SK-N-SH (cell line): Measurements from ENCODE around the gene HDAC4.

ENCODE experiments used
- CTCF ChIP-seq: fragments of 200-600 bp; sonication (generic); IDR thresholded peaks from 2 replicates; pipeline ENCODE4 v1.6.1; 2017; ENCODE audit warnings: antibody characterized with exemption, mild to moderate bottlenecking, moderate library complexity
- EP300 ChIP-seq, 2 experiments: IDR thresholded peaks; 2 replicates each; pipeline versions ENCODE4 v1.4.0 to v1.6.1; 2012; ENCODE audit warnings: borderline replicate concordance in 1 of 2, low read depth in 1 of 2, low read length in 1 of 2
- EZH2phosphoT487 ChIP-seq: fragments of 200-600 bp; sonication (generic); IDR thresholded peaks from 2 replicates; pipeline ENCODE4 v1.6.1; 2017; ENCODE audit warnings: low read depth, mixed run types, mild to moderate bottlenecking, antibody characterized with exemption, moderate library complexity, borderline replicate concordance
- FOSL2 ChIP-seq: IDR thresholded peaks from 2 replicates; pipeline ENCODE4 v1.4.0; 2012; ENCODE audit warnings: low read depth, mild to moderate bottlenecking, moderate library complexity, borderline replicate concordance
- FOXM1 ChIP-seq: IDR thresholded peaks from 2 replicates; pipeline ENCODE4 v1.4.0; 2012; ENCODE audit warnings: low read depth, mild to moderate bottlenecking
- MAX ChIP-seq: IDR thresholded peaks from 2 replicates; pipeline ENCODE4 v1.4.0; 2012; ENCODE audit warnings: low read depth
- MXI1 ChIP-seq: IDR thresholded peaks from 2 replicates; pipeline ENCODE4 v1.6.1; 2012; ENCODE audit warnings: mild to moderate bottlenecking, low read depth, low read length, improper control_type of control experiment
- NRF1 ChIP-seq: IDR thresholded peaks from 2 replicates; pipeline ENCODE4 v1.6.1; 2012; ENCODE audit warnings: low read depth, mild to moderate bottlenecking, low read length
- POLR2AphosphoS5 ChIP-seq: IDR thresholded peaks from 2 replicates; pipeline ENCODE4 v1.6.1; 2012; ENCODE audit warnings: low read depth, low read length
- RCOR1 ChIP-seq: fragments of 150-350 bp; IDR thresholded peaks from 2 replicates; pipeline ENCODE4 v1.6.1; 2017; ENCODE audit warnings: antibody characterized with exemption, low read length
- RXRA ChIP-seq: IDR thresholded peaks from 2 replicates; pipeline ENCODE4 v1.4.0; 2012; ENCODE audit warnings: low read depth, mild to moderate bottlenecking, borderline replicate concordance
- TEAD4 ChIP-seq: IDR thresholded peaks from 2 replicates; pipeline ENCODE4 v1.4.0; 2012; ENCODE audit warnings: mild to moderate bottlenecking, borderline replicate concordance; ENCODE audit not compliant: insufficient read depth
- YY1 ChIP-seq: IDR thresholded peaks from 2 replicates; pipeline ENCODE4 v1.4.0; 2012; ENCODE audit warnings: low read depth, mild to moderate bottlenecking

- no peak for TF ChIP-seq POLR2AphosphoS5
- no peak for TF ChIP-seq CTCF
- no peak for TF ChIP-seq YY1
- no peak for TF ChIP-seq EP300 (IDR thresholded peaks at IDR 0.05; ENCODE audit: borderline replicate concordance in 1 of 2, low read depth in 1 of 2, low read length in 1 of 2)
- no peak for TF ChIP-seq EZH2phosphoT487
- TF ChIP-seq RXRA: no peak
- TF ChIP-seq MXI1: no peak
- TF ChIP-seq MAX: no peak
- no peak for TF ChIP-seq RCOR1
- no peak for TF ChIP-seq TEAD4
- no peak for TF ChIP-seq FOXM1
- TF ChIP-seq FOSL2: no peak
- TF ChIP-seq NRF1: no peak
These were observed 8.8 kb downstream of the HDAC4 start for GRCh38 chr2:239392072-239392357.
